ENCODE results near the gene GPR183. TPM values are rescaled to one million over a fixed set of nuclear protein-coding genes. Genes with fewer than 3 reads are reported as not detected.

Gene GPR183
- total RNA-seq, 1 donor from 2014 or later = not detected

- Mint-ChIP-seq H3K9me3 (ENCODE audit: low read depth) (no peaks in the 10 kb centered on the region), H3K27ac (no peak overlapping the region), H3K36me3 (ENCODE audit: insufficient read depth) (peaks cover 11% of the 10 kb centered on the region), H3K4me3 (ENCODE audit: low read depth) (no peak overlapping the region), H3K27me3 (no peaks in the 10 kb centered on the region), H3K4me1 (ENCODE audit: low read depth) (no peaks in the 10 kb centered on the region)
- TF ChIP-seq CTCF (IDR thresholded peaks at IDR 0.05; ENCODE audit: unreplicated experiment) = no peak
- DNase-seq (ENCODE audit: low spot score, unreplicated experiment) = no peak
Observed at GRCh38 chr13:99323488-99323887, 16.3 kb upstream of the GPR183 start.

- Mint-ChIP-seq H3K4me3 (ENCODE audit: low read depth) (no peak overlapping the region), H3K9me3 (ENCODE audit: low read depth) (no peaks in the 10 kb centered on the region), H3K4me1 (ENCODE audit: low read depth) (no peaks in the 10 kb centered on the region), H3K36me3 (ENCODE audit: insufficient read depth) (peaks cover 11% of the 10 kb centered on the region), H3K27me3 (no peaks in the 10 kb centered on the region), H3K27ac (no peak overlapping the region)
- no peak for DNase-seq (ENCODE audit: low spot score, unreplicated experiment)
- TF ChIP-seq CTCF (IDR thresholded peaks at IDR 0.05; ENCODE audit: unreplicated experiment) = no peak
Observed at GRCh38 chr13:99322297-99323103, 15.3 kb upstream of the GPR183 start.

GRCh38 chr13:99321709-99322108 lies 14.5 kb upstream of the GPR183 start:
- no peak for DNase-seq (ENCODE audit: low spot score, unreplicated experiment)
- no peak overlapping the region for H3K27ac Mint-ChIP-seq
- H3K4me3 Mint-ChIP-seq (ENCODE audit: low read depth) = no peak overlapping the region
- peaks cover 10% of the 10 kb centered on the region for H3K36me3 Mint-ChIP-seq (ENCODE audit: insufficient read depth)
- H3K27me3 Mint-ChIP-seq = no peaks in the 10 kb centered on the region
- H3K9me3 Mint-ChIP-seq (ENCODE audit: low read depth) = no peaks in the 10 kb centered on the region
- no peaks in the 10 kb centered on the region for H3K4me1 Mint-ChIP-seq (ENCODE audit: low read depth)
- TF ChIP-seq CTCF (IDR thresholded peaks at IDR 0.05; ENCODE audit: unreplicated experiment) = no peak

- Mint-ChIP-seq H3K27me3 (no peaks in the 10 kb centered on the region), H3K36me3 (ENCODE audit: insufficient read depth) (peaks cover 10% of the 10 kb centered on the region), H3K4me3 (ENCODE audit: low read depth) (no peak overlapping the region), H3K9me3 (ENCODE audit: low read depth) (no peaks in the 10 kb centered on the region), H3K27ac (no peak overlapping the region), H3K4me1 (ENCODE audit: low read depth) (no peaks in the 10 kb centered on the region)
- TF ChIP-seq CTCF (IDR thresholded peaks at IDR 0.05; ENCODE audit: unreplicated experiment) = no peak
- DNase-seq (ENCODE audit: low spot score, unreplicated experiment) = no peak
Observed at GRCh38 chr13:99320693-99321481, 13.7 kb upstream of the GPR183 start.

- no peak overlapping the region for H3K27ac Mint-ChIP-seq
- H3K4me3 Mint-ChIP-seq (ENCODE audit: low read depth) = no peak overlapping the region
- H3K27me3 Mint-ChIP-seq = no peaks in the 10 kb centered on the region
- H3K4me1 Mint-ChIP-seq (ENCODE audit: low read depth) = peaks cover 4% of the 10 kb centered on the region
- peaks cover 20% of the 10 kb centered on the region for H3K36me3 Mint-ChIP-seq (ENCODE audit: insufficient read depth)
- TF ChIP-seq CTCF (IDR thresholded peaks at IDR 0.05; ENCODE audit: unreplicated experiment) = no peak
- H3K9me3 Mint-ChIP-seq (ENCODE audit: low read depth) = peaks cover 3% of the 10 kb centered on the region
- no peak for DNase-seq (ENCODE audit: low spot score, unreplicated experiment)
Observed at GRCh38 chr13:99316657-99317256, 9.6 kb upstream of the GPR183 start.

All from progenitor cell of endocrine pancreas (in vitro differentiated cells).